GM18517 (cell line): ENCODE data around the gene ATP11C.
"Not testable (repeated sequence)": the region's sequence is repeated elsewhere in the genome, so short reads cannot be mapped to it uniquely, and the experiment has no call there.

ENCODE experiments used
- ATAC-seq: cut with Tn5 transposase; IDR thresholded peaks from one replicate; pipeline ENCODE4 v1.9.1; 2021; ENCODE audit warnings: mild to moderate bottlenecking, moderate library complexity; ENCODE audit not compliant: unreplicated experiment

Gene ATP11C

GRCh38 chrX:139932901-139933796 lies at the start of gene ATP11C:
ATP11C (minus strand) TSS chrX:139933053; CDS start chrX:139932042, 1,011 bp downstream.
- ATAC-seq: peak; percentile 65

- no peak for ATAC-seq
Measured at GRCh38 chrX:139974471-139974870, 41.6 kb upstream of the ATP11C start.

DNA sequence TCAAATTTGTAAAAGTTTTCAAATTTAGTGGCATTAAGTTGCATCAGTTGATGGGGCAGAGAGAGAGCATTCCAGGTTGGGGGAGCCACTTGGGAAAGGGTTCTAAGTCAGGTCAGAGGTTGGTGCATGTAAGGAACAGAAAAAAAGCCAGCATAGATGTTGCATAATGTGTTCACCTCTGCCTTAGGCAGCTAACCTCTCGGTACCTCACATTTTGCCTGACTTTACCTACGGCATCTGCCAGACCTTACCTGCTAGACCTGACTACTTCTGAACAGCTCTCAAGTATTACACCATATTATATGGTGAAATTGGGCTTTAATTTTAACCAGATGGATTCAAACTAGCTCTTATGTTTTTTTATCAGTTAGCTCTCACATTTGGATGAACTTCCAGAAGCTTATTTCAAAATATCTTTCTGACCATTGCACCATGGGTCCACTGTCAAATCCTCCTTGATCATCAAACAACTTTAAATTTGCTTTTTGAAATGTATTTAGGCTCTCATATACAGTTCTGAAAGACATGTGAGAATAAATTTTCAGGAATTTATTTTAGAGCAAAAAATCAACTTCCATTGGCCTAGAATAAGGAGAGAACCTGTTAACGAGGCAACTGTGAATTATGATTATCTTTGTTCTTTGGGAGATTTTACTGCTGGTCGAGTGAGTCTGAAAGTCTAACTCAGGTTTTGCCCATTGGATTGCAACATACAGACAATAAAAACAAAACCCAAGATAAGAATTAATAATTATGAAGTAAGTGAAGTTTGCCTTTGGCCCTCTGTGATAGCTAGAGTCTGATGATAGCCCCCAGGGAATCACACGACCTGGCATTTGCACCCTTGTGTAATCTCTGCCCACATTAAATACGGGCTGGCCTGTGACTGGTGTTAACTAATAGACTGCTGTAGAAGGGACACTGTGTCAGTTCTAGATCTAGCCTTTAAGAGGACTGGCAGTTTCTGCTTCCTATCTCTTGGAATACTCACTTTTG lies 40.1 kb upstream of the ATP11C start:
- ATAC-seq: no peak

DNA sequence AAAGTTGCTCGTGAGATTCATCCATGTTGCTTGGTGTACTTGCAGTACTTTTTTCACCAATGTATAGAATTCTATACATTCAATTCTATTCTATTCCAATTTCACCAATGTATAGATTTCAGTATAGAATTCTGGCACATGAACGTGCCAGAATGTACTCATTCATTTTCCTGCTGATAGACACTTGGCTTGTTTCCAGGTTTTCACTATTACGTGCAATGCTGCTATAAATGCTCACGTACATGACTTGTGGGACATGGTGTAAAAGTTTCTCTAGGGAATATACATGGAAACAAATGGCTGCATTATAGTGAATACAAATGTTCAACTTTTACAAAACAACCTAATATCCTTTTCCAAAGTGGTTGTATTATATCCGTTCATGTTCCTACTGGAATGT lies 39.3 kb upstream of the ATP11C start:
- no peak for ATAC-seq

DNA sequence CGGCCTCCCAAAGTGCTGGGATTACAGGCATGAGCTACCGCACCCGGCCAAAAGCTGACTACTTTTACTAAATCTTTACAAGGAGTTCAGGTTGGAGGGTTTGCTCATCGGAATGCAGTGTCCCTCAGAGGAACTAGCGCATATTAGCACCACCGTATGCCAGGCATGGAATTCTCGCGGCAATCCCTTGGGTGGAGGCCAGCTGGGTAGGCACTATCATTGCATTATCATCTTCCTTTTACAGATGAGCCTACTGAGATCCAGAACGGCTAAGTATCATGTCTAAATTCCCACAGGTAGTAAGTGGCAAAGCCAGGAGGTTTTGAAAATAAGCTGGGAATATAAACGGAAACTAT lies 38.5 kb upstream of the ATP11C start:
- ATAC-seq: no peak

- no peak for ATAC-seq
Measured at GRCh38 chrX:139969286-139969685, 36.4 kb upstream of the ATP11C start.

GRCh38 chrX:139967750-139968149 lies 34.9 kb upstream of the ATP11C start:
- ATAC-seq: no peak

DNA sequence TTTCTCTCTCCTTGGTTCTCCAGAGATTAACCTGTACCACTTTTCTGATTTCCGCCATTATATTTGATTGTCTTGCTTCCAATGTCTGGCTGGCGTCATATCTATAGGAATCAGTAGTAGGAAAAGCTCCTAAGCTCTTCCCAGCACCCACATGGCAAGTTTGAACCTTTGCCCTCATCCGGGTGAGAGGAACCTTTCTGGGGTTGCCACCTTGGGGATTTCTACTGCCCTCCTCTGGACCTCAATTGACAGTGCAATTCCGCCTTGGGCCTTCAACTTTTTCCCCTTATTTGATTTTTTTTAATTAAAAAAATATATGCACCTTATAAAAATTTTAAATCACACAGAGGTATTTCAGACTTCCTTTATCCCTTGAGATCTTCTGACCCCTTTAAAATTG lies 34.4 kb upstream of the ATP11C start:
- no peak for ATAC-seq

GRCh38 chrX:139966159-139966558 lies 33.3 kb upstream of the ATP11C start:
- ATAC-seq: not testable (repeated sequence)

GRCh38 chrX:139965421-139965820 lies 32.6 kb upstream of the ATP11C start, which contains the start of gene CXorf66:
CXorf66 (minus strand) TSS chrX:139965521; CDS start chrX:139965496, 25 bp downstream.
- no peak for ATAC-seq

GRCh38 chrX:139961091-139961490 lies 28.2 kb upstream of the ATP11C start:
- ATAC-seq: not testable (repeated sequence)

GRCh38 chrX:139949703-139950102 lies 16.9 kb upstream of the ATP11C start:
- no peak for ATAC-seq

DNA sequence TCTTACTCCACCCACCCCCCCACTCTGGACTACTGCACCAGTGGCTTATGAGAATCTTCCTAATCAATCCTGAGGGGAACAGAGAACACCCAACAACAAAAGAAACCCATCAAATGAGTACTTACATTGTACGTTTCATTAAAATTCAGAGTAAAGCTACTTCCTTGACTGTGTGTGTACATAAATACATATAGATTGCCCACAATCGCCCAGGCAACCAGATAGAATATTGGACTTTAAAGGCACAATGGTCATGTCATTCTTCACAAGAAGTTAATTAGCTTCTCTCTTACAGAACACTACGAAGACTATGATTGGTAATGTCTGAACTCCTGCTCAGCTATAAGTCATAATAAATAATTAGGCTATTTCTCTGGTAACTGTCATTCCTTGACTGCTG lies 12.2 kb upstream of the ATP11C start:
- no peak for ATAC-seq

- ATAC-seq: no peak
Measured at GRCh38 chrX:139936259-139936658, 3.4 kb upstream of the ATP11C start.

- ATAC-seq: no peak
Measured at GRCh38 chrX:139933904-139934303, 1.1 kb upstream of the ATP11C start.

DNA sequence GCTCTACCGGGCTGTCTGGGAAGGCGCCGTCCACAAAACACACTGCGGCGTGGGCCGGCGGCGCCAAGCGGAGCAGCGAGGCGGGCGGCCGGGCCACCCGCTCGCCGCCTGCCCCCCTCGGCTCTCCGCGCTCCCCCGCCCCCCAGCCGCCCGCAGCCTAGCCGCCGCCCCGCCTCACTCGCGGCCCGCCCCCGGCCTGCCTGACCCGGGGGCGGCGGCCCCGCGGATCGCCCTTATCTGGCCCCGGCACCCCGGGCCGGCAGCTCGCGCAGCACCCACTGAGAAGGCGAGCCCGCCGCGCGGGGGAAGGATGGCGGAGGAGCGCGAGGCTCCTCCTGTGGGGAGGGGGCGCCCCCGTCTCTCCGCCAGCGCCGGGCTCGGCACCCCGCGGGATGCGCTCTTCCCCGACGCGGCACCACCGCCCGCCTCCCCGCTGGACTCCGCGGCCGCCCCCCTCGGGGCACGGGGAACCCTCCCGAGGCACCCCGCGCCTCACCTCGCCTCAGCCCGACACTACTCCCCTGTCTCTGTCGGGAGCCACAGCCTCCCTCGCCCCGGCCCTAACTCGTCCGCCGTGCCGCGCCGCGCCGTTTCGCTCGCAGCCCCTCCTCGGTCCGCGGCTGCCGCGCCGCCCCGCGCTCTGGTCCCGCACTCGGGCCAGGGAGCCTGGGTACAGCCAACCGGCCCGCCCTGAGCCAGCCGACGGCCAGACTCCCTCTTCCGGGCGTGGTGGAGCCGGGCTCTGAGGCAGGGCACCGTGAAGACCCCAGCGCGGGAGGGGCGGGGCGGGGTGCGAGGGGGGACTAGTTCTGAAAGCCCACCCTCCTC lies 566 bp downstream of the ATP11C start:
- peak; percentile 46 for ATAC-seq

GRCh38 chrX:139931646-139932072 lies 1.2 kb downstream of the ATP11C start:
- no peak for ATAC-seq

- no peak for ATAC-seq
Measured at GRCh38 chrX:139930916-139931645, 1.8 kb downstream of the ATP11C start.

DNA sequence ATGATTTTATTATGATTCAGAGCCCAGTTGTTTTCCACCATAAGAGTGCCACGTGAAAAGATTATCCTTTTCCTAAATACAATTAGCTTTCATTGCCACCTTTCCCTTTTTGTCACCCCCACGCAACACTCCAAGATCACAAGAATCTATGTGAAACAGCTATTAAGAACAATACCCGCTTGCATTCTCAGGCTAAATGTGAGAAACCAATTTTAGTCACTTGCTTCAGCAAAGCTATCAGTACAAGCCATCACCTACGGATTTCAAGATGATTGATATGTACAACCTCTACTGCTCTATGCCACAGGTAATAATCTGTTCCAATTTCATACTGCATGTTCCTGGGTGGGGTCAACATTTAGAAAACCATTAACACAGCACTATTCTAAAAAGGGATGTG lies 2.5 kb downstream of the ATP11C start:
- no peak for ATAC-seq

DNA sequence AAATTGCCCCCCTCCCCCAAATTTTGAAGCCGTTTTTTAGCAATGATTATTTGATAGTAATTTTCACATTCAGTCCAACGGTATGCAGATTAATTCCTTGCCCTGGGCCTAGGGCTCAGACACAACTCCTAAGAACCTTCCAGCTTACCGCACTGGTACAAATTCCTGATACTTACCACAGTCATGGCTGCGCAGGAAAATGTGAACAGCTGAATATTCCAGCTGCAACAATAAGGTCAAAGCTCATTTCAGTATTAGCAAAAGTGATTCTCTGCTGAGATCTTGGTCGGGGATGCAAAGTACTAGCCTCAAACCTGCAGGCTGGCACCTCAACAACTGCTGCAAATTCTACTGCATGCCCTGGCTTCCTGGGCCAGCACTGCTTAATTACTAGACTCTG lies 3.0 kb downstream of the ATP11C start:
- no peak for ATAC-seq
